NCI-H2196 (cell line): Measurements from ENCODE around the gene C3orf70.
A peak's percentile ranks its signal among the peaks of the same experiment; 100 is the strongest.

ENCODE experiments used
- DNase-seq: peaks from one replicate; lab custom pipeline; 2025; ENCODE audit not compliant: unreplicated experiment; lab: John Stamatoyannopoulos, UW

Gene C3orf70

GRCh38 chr3:185152410-185153170, at the start of gene C3orf70:
Gene C3orf70 (minus strand): TSS chr3:185153060. CDS start chr3:185152823, 237 bp downstream.
- DNase-seq, result peak; percentile 81

- DNase-seq, result no peak
These were observed 47.8 kb upstream of the C3orf70 start for GRCh38 chr3:185200639-185201038.

DNA sequence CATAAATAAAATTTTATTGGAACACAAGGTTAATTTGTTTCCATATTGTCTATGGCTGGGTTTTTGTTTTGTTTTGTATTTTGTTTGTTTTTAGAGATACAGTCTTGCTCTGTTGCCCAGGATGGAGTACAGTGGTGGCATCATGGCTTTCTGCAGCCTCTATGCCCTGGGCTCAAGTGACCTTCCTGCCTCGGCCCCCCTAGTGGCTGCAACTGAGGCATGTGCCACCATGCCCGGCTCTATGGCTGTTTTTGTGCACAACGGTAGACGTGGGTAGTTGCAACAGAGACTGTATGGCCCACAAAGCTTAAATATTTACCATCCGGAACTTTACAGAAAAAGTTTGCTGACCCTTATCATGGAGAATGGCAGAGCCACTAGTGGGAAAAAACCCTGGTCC, 46.8 kb upstream of the C3orf70 start:
- no peak for DNase-seq

- no peak for DNase-seq
These were observed 46.3 kb upstream of the C3orf70 start for GRCh38 chr3:185199206-185199605.

GRCh38 chr3:185197068-185197467, 44.2 kb upstream of the C3orf70 start:
- no peak for DNase-seq

DNA sequence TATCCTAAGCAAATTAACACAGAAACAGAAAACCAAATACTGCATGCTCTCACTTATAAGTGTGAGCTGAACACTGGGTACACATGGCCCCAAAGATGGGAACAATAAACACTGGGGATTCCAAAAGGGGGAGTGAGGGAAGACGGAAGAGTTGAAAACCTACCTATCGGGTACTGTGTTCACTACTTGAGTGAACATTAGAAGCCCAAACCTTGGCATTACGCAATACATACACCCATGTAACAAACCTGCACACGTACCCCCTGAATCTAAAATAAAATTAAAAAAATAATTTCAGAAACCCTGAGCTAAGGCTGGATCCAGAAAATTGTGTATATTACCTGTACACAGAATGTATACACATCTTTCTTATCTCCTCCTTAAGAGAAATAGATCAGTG, 42.8 kb upstream of the C3orf70 start:
- no peak for DNase-seq

DNA sequence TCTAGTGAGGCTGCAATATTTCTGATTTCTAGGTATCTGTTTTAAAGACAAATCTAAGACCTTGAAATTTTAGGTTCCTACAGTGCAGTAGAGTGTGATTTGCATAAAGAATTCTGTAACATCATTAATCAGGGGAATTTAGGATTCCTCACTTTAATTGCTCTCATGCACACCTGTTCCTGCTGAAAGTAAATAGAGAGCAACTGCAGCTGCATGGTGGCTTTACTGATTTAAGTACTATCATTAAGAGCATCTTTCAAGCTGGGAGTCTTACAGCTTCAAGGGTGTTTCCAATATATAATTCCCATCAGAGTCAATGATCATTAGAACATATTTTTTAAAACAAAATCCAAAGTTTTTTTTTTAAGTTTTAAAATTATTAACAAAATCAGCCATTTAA, 36.0 kb upstream of the C3orf70 start:
- no peak for DNase-seq

DNA sequence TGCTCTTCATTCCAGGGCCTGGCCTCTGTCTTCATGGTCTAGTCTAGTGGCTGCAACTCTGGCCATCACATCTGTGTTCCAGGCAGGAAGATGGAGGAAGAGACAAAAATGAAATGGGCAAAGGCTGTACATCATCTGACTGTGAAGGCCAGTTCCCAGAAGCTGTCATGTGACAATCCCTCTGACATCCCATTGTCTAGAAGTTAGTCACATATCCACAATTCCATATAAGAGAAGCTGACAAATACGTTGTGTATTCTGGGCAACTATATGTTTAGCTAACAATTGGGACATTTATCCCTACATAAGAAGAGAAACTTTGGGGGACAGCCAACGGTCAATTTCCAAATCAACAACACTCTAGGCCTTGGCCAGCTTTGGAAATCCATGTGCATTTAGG, 34.5 kb upstream of the C3orf70 start:
- no peak for DNase-seq

GRCh38 chr3:185176750-185177359, 24.0 kb upstream of the C3orf70 start:
- peak; percentile 71 for DNase-seq

- no peak for DNase-seq
These were observed 22.6 kb upstream of the C3orf70 start for GRCh38 chr3:185175370-185175987.

DNA sequence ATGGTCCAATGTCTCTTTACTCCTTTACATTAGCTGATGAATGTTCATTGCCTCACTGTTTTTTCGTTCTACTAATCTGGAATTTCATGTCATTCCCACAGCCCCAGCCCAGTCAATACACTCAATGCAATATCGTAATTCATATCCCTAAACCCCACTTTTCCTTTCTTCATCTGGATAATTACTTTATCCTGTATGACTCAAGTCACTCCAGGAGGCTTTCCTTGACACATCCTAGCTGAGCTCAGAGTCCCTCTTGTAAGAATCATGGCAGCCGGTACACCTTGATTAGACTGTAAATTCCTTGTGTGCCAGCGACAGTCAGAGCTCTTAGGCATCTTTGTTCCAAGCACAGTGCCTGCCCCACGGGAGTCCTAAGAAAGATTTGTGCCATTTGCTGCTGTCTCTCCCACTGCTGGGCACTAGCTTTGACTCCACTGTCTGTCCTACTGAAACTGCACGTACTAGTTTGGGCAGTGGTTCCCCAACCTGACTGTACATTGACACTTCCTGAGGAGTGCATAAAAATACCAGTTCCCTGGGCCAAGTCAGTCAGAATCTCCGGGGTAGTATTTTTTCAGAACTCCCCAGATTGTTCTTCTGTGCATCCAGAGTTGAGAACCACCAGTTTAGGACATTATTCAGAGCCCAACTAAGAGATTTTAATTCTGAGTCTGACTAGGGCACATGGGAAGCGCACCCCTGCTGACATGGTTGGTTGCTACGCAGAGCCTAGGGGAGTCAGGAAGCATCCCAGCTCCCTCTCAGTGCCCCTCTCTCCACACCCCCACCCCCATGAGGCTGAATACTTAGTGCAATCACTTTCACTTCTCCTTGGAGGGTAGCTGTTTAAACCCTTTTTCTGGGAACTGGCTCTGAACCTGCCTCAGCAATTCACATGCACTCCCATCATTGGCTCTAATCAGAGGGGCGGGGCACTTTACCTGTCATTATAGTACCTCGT, 19.5 kb upstream of the C3orf70 start:
- no peak for DNase-seq

- no peak for DNase-seq
These were observed 11.8 kb upstream of the C3orf70 start for GRCh38 chr3:185164428-185165217.

GRCh38 chr3:185162634-185163033, 9.8 kb upstream of the C3orf70 start:
- no peak for DNase-seq

DNA sequence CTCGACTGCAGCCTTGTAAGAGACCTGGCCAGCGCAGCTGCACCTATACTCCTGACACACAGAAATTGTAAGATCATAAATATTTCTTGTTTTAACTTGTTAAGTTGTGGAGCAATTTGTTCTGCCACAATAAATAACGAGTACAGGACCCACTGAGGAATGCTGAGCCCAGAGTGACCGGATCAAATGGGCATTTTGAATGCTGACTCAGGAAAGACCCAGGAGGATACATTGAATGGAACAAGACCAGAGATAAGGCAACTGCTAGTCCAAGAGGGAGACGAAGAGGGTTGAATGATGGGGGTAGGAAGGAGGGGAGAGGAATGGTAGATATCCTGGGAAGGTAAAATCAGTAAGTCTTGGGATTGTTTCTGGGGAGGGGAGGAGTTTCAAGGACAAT, 8.9 kb upstream of the C3orf70 start:
- no peak for DNase-seq

DNA sequence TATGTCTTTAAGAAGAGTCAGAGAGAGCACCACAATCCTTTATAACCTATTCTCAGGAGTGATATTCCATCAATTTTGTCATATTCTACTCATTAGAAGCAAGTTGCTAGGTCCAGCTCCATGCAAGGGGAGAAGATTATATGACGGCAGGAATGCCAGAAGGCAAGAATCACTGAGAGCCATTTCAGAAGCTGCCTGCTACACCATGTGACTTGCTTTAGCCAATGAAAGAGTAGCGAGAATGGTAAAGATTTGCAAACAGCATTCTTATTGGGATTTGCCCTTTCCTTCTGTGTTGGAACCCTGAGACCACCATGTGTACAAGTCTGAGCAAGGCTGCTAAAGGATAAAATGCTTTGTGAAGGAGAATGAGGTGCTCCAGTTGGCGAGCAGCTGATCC, 4.5 kb upstream of the C3orf70 start:
- DNase-seq, result no peak

DNA sequence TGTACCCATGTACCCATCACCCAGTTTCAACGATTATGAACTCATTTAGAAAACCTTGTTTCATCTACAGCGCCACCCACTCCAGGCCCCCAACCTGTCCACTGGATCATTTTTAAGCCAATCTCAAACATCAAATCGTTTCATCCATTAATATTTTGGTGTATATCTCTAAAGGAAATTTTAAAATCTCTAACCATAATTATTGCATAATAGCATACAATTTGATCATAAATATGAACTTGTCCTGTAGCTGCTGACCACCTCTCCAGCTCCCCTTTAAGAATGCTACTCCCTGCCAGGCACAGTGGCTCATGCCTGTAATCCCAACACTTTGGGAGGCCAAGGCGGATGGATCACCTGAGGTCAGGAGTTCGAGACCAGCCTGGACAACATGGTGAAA, 2.8 kb upstream of the C3orf70 start:
- no peak for DNase-seq

GRCh38 chr3:185153861-185154629, 1.2 kb upstream of the C3orf70 start:
- no peak for DNase-seq

GRCh38 chr3:185153171-185153771, 411 bp upstream of the C3orf70 start:
- DNase-seq, result peak; percentile 64

DNA sequence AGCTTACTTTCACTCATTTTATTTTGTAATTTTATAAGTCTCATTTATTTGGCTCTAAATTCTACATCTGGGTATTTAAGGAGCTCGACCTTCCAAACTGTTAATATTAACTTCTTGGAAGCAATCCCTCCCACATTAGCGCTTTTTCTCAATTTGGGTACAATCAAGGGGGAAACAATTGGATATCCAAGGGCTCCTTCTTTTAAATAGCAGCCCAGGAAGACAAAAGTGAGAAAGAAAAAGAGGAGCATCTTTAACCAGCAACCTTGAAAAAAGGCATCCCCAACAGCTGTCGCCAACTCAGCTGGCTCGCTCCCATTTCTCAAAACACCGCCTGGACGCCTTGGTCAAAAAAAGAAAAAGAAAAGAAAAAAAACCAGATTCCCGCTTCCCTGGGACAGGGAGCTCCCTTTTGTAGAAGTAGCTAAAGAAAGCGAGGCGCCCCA, 873 bp downstream of the C3orf70 start:
- DNase-seq, result no peak
